Measurements from ENCODE around the gene VKORC1.

VKORC1 gene

DNA sequence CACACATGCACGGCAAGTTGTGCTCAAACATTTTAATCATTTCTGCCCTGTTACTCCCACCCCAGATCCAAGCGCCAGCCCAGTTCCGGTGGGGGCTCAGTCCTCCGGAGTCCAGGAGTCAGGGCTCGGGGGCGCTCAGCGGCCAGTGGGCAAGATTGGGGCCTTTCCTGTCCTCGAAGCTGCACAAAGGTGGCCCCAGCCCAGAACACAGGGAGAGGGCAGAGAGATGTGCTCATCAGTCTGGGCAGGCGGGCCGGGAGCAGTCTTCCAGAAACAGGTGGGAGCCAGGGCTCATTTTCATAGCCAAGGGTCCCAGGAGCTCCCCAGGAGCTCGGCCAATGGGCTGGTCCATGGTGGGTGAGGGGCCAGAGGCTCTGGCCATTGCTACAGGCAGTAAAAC, 36.8 kb upstream of the VKORC1 start:
- Histone ChIP-seq H4K20me1 (ENCODE audit: low read depth, low read length) (no peaks in the 10 kb centered on the region), H3K36me3 (ENCODE audit: low read length) (no peaks in the 10 kb centered on the region)

DNA sequence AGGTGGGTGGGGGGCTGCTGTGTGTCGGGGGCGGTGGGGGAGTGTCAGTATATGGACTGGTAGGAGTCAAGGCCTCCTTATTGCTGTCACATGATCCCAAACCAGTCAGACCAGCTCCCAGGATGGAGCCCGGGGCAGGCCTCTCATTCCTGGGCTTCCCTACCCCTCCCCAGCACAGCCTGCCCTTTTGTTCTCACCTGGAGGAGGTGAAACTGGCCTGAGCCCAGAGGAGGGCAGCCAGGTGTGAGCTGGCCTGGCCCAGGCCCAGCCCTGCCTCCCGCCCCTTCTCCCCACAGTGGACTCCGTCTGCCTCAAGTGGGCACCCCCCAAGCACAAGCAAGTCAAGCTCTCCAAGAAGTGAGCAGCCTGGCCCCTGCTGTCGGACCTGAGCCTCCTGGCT, 36.3 kb upstream of the VKORC1 start:
- no peaks in the 10 kb centered on the region for H3K9me3 ChIP-seq (ENCODE audit: insufficient read depth, low read length)
- no peak overlapping the region for H3K9ac ChIP-seq (ENCODE audit: low read length)
- no peaks in the 10 kb centered on the region for H3K27me3 ChIP-seq (ENCODE audit: low read length)
- H3K4me3 ChIP-seq (ENCODE audit: insufficient read depth, low read length, poor library complexity, severe bottlenecking): no peak overlapping the region
- no peaks in the 10 kb centered on the region for H3K9me2 ChIP-seq (replicated peaks; ENCODE audit: insufficient read depth, low read length)
- TF ChIP-seq, protein P1, sequence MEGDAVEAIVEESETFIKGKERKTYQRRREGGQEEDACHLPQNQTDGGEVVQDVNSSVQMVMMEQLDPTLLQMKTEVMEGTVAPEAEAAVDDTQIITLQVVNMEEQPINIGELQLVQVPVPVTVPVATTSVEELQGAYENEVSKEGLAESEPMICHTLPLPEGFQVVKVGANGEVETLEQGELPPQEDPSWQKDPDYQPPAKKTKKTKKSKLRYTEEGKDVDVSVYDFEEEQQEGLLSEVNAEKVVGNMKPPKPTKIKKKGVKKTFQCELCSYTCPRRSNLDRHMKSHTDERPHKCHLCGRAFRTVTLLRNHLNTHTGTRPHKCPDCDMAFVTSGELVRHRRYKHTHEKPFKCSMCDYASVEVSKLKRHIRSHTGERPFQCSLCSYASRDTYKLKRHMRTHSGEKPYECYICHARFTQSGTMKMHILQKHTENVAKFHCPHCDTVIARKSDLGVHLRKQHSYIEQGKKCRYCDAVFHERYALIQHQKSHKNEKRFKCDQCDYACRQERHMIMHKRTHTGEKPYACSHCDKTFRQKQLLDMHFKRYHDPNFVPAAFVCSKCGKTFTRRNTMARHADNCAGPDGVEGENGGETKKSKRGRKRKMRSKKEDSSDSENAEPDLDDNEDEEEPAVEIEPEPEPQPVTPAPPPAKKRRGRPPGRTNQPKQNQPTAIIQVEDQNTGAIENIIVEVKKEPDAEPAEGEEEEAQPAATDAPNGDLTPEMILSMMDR (IDR thresholded peaks at IDR 0.05; ENCODE audit: insufficient read depth, low read length, poor library complexity, severe bottlenecking): no peak
- no peak for TF ChIP-seq EZH2phosphoT487 (conservative IDR thresholded peaks at IDR 0.05; ENCODE audit: low read length)
- H4K20me1 ChIP-seq (ENCODE audit: low read depth, low read length): no peaks in the 10 kb centered on the region
- no peak overlapping the region for H3K27ac ChIP-seq (ENCODE audit: low read depth, low read length)
- H3K36me3 ChIP-seq (ENCODE audit: low read length): no peaks in the 10 kb centered on the region
- H3K4me2 ChIP-seq (ENCODE audit: low read depth, low read length, poor library complexity, severe bottlenecking): no peak overlapping the region
- no peak overlapping the region for H2AFZ ChIP-seq (ENCODE audit: low read depth, low read length, severe bottlenecking)
- no peaks in the 10 kb centered on the region for H3F3A ChIP-seq (ENCODE audit: insufficient read depth)
- H3K79me2 ChIP-seq (ENCODE audit: insufficient read depth, low read length): no peaks in the 10 kb centered on the region

More for the DNA sequence above, 36.8 kb upstream of the VKORC1 start:
- Histone ChIP-seq H2AFZ (ENCODE audit: low read depth, low read length, severe bottlenecking) (no peak overlapping the region), H3K4me2 (ENCODE audit: low read depth, low read length, poor library complexity, severe bottlenecking) (no peak overlapping the region), H3K4me3 (ENCODE audit: insufficient read depth, low read length, poor library complexity, severe bottlenecking) (no peak overlapping the region), H3K9me2 (replicated peaks; ENCODE audit: insufficient read depth, low read length) (no peaks in the 10 kb centered on the region), H3K9me3 (ENCODE audit: insufficient read depth, low read length) (no peaks in the 10 kb centered on the region), H3K27me3 (ENCODE audit: low read length) (no peaks in the 10 kb centered on the region), H3F3A (ENCODE audit: insufficient read depth) (no peaks in the 10 kb centered on the region), H3K9ac (ENCODE audit: low read length) (no peak overlapping the region), H3K79me2 (ENCODE audit: insufficient read depth, low read length) (no peaks in the 10 kb centered on the region), H3K27ac (ENCODE audit: low read depth, low read length) (no peak overlapping the region)
- TF ChIP-seq, protein P1 (IDR thresholded peaks at IDR 0.05; ENCODE audit: insufficient read depth, low read length, poor library complexity, severe bottlenecking): no peak
- no peak for TF ChIP-seq EZH2phosphoT487 (conservative IDR thresholded peaks at IDR 0.05; ENCODE audit: low read length)

DNA sequence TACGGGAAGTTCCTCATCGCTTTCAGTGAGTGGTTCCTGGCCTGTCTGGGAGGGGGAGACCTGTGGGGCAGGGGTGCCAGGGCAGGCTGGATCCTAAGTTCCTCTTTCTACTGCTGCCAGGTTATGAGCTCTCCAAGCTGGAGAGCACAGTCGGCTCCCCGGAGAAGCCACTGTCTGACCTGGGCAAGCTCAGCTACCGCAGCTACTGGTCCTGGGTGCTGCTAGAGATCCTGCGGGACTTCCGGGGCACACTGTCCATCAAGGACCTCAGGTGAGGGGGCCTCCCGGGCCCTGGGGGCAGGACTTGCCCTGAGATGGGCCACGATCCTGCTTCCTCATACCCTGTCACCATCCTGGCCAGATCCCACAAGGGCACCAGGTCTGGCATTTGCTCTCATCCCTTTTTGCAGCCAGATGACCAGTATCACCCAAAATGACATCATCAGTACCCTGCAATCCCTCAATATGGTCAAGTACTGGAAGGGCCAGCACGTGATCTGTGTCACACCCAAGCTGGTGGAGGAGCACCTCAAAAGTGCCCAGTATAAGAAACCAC, 35.8 kb upstream of the VKORC1 start:
- Histone ChIP-seq H3K9me3 (ENCODE audit: insufficient read depth, low read length) (no peaks in the 10 kb centered on the region), H3K27me3 (ENCODE audit: low read length) (no peaks in the 10 kb centered on the region), H2AFZ (ENCODE audit: low read depth, low read length, severe bottlenecking) (no peak overlapping the region), H3F3A (ENCODE audit: insufficient read depth) (no peaks in the 10 kb centered on the region), H3K36me3 (ENCODE audit: low read length) (no peaks in the 10 kb centered on the region), H4K20me1 (ENCODE audit: low read depth, low read length) (no peaks in the 10 kb centered on the region), H3K4me3 (ENCODE audit: insufficient read depth, low read length, poor library complexity, severe bottlenecking) (no peak overlapping the region), H3K4me2 (ENCODE audit: low read depth, low read length, poor library complexity, severe bottlenecking) (no peak overlapping the region), H3K79me2 (ENCODE audit: insufficient read depth, low read length) (no peaks in the 10 kb centered on the region), H3K9ac (ENCODE audit: low read length) (no peak overlapping the region), H3K27ac (ENCODE audit: low read depth, low read length) (no peak overlapping the region), H3K9me2 (replicated peaks; ENCODE audit: insufficient read depth, low read length) (no peaks in the 10 kb centered on the region)
- no peak for TF ChIP-seq EZH2phosphoT487 (conservative IDR thresholded peaks at IDR 0.05; ENCODE audit: low read length)
- TF ChIP-seq, protein P1 (IDR thresholded peaks at IDR 0.05; ENCODE audit: insufficient read depth, low read length, poor library complexity, severe bottlenecking): no peak

All from SU-DHL-6 (cell line).